ENCODE measurements around the gene SLC12A4. TPM values are rescaled to one million over a fixed set of nuclear protein-coding genes. Genes with fewer than 3 reads are reported as not detected.

Gene SLC12A4
- total RNA-seq, 4 donors from 2014 or later = 82.0 to 127 (median 101) TPM

- no peaks in the 10 kb centered on the region for H3K36me3 ChIP-seq
- TF ChIP-seq POLR2A (IDR thresholded peaks at IDR 0.05) = no peak
- TF ChIP-seq EP300 (IDR thresholded peaks at IDR 0.05) = no peak
- TF ChIP-seq, protein P1, sequence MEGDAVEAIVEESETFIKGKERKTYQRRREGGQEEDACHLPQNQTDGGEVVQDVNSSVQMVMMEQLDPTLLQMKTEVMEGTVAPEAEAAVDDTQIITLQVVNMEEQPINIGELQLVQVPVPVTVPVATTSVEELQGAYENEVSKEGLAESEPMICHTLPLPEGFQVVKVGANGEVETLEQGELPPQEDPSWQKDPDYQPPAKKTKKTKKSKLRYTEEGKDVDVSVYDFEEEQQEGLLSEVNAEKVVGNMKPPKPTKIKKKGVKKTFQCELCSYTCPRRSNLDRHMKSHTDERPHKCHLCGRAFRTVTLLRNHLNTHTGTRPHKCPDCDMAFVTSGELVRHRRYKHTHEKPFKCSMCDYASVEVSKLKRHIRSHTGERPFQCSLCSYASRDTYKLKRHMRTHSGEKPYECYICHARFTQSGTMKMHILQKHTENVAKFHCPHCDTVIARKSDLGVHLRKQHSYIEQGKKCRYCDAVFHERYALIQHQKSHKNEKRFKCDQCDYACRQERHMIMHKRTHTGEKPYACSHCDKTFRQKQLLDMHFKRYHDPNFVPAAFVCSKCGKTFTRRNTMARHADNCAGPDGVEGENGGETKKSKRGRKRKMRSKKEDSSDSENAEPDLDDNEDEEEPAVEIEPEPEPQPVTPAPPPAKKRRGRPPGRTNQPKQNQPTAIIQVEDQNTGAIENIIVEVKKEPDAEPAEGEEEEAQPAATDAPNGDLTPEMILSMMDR (IDR thresholded peaks at IDR 0.05) = no peak
- H3K4me3 ChIP-seq = no peak overlapping the region
- peaks cover 0 to 15% (median 6%) of the 10 kb centered on the region in 4 donors for H3K4me1 ChIP-seq
- no peaks in the 10 kb centered on the region for H3K9me3 ChIP-seq
- WGBS, 2 donors = 70 to 77% methylated on average over 6 of the region's 6 CpGs
- no peak for DNase-seq (ENCODE audit: low spot score in 2 of 2)
- no peak overlapping the region for H3K27ac ChIP-seq
- H3K27me3 ChIP-seq = no peaks in the 10 kb centered on the region
These were observed 21.6 kb upstream of the SLC12A4 start for GRCh38 chr16:67990018-67990386.

DNA sequence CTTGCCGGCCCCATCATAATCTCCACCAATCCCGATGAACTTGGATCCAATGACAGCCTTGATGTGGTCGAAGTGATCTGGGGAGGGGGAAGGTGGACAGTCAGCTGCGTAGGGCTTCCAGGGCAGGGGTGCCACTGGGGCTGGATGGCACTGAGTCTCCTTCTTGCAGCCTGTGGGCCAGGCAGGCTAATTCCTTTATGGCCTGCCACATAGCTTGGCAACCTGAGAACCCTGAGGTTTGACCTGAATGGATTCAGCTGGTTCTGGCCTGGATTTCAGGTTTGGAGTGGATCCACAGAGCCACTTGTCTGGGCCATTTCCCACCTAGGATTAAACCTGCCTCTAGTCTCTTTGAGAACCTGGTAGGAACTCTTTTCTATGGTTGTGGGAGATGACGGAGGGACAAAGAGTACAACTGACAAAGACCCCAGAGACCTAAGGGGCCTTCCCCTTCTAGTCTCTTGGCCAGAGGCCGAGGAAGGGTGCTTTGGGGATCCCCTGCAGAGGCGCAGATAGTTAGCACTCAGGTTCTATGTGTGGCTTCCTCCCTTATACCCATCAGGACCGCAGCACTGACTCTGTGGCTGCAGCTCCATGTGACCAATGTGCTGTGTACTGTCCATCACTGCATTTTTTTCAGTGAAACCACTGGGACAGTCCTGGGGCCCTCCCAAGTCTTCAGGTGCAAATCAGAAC lies 21.0 kb upstream of the SLC12A4 start:
- TF ChIP-seq POLR2A (IDR thresholded peaks at IDR 0.05) (no peak), EP300 (IDR thresholded peaks at IDR 0.05) (no peak)
- TF ChIP-seq, protein P1 (IDR thresholded peaks at IDR 0.05) = no peak
- peaks cover 0 to 18% (median 6%) of the 10 kb centered on the region in 4 donors for H3K4me1 ChIP-seq
- H3K27me3 ChIP-seq = no peaks in the 10 kb centered on the region
- no peak for DNase-seq (ENCODE audit: low spot score in 2 of 2)
- H3K4me3 ChIP-seq = no peak overlapping the region
- 76 to 85% methylated on average over 8 of the region's 8 CpGs for WGBS, 2 donors
- no peaks in the 10 kb centered on the region for H3K36me3 ChIP-seq
- H3K9me3 ChIP-seq = no peaks in the 10 kb centered on the region
- no peak overlapping the region for H3K27ac ChIP-seq

DNA sequence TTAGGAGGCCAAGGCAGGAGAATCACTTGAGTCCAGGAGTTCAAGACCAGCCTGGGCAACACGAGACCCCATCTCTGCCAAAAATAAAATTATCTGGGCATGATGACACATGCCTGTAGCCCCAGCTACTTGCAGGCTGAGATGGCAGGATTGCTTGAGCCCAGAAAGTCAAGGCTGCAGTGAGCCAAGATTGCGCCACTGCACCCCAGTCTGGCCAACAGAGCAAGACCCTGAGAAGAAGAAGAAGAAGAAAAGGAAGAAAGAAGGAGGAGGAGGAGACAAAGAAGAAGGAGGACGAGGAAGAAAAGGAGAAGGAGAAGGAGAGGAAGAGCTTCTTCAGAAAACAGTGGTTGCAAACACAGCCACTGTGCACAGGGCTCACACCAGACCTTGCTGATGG lies 20.2 kb upstream of the SLC12A4 start:
- Histone ChIP-seq H3K36me3 (no peaks in the 10 kb centered on the region), H3K27ac (no peak overlapping the region), H3K4me1 (peaks cover 0 to 16% (median 5%) of the 10 kb centered on the region in 4 donors), H3K27me3 (no peaks in the 10 kb centered on the region), H3K9me3 (no peaks in the 10 kb centered on the region), H3K4me3 (no peak overlapping the region)
- WGBS, 2 donors = 77 to 79% methylated on average over 3 of the region's 3 CpGs
- no peak for TF ChIP-seq EP300 (IDR thresholded peaks at IDR 0.05)
- TF ChIP-seq POLR2A (IDR thresholded peaks at IDR 0.05) = no peak
- TF ChIP-seq, protein P1 (IDR thresholded peaks at IDR 0.05) = no peak
- DNase-seq (ENCODE audit: low spot score in 2 of 2) = no peak

- Histone ChIP-seq H3K4me1 (peaks cover 0 to 5% (median 0%) of the 10 kb centered on the region in 4 donors), H3K36me3 (no peaks in the 10 kb centered on the region), H3K27me3 (no peaks in the 10 kb centered on the region), H3K27ac (no peak overlapping the region), H3K4me3 (no peak overlapping the region), H3K9me3 (no peaks in the 10 kb centered on the region)
- DNase-seq (ENCODE audit: low spot score in 2 of 2) = no peak
- WGBS, 2 donors = 65 to 72% methylated on average over 11 of the region's 11 CpGs
- TF ChIP-seq, protein P1 (IDR thresholded peaks at IDR 0.05) = no peak
- no peak for TF ChIP-seq POLR2A (IDR thresholded peaks at IDR 0.05)
- no peak for TF ChIP-seq EP300 (IDR thresholded peaks at IDR 0.05)
These were observed 19.2 kb upstream of the SLC12A4 start for GRCh38 chr16:67987460-67988160.

DNA sequence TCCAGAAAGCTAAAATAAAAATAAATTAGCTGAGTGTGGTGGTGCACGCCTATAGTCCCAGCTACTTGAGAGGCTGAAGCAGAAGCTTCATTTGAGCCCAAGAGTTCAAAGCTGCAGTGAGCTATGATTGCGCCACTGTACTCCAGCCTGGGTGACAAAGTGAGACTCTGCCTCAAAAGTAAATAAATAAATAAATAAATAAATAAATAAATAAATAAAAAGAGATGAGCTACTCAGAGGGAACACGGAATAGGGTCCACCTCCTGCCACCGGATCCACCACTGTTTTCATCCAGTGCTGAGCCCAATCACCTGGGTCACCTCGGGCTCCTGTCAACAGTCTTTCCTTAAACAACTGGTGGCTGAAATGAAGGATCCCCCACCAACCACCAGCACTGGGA lies 18.5 kb upstream of the SLC12A4 start:
- WGBS, 2 donors = 88 to 94% methylated on average over 5 of the region's 5 CpGs
- TF ChIP-seq POLR2A (IDR thresholded peaks at IDR 0.05) (no peak), EP300 (IDR thresholded peaks at IDR 0.05) (no peak)
- TF ChIP-seq, protein P1 (IDR thresholded peaks at IDR 0.05) = no peak
- DNase-seq (ENCODE audit: low spot score in 2 of 2) = no peak

More for the DNA sequence above, 18.5 kb upstream of the SLC12A4 start:
- Histone ChIP-seq H3K27ac (no peak overlapping the region), H3K9me3 (no peaks in the 10 kb centered on the region), H3K4me1 (peaks cover 0 to 4% (median 0%) of the 10 kb centered on the region in 4 donors), H3K36me3 (no peaks in the 10 kb centered on the region), H3K4me3 (no peak overlapping the region), H3K27me3 (no peaks in the 10 kb centered on the region)

Data from tibial nerve (tissue), 4 donors.